ENCODE results near the gene CPA4.

Gene CPA4

DNA sequence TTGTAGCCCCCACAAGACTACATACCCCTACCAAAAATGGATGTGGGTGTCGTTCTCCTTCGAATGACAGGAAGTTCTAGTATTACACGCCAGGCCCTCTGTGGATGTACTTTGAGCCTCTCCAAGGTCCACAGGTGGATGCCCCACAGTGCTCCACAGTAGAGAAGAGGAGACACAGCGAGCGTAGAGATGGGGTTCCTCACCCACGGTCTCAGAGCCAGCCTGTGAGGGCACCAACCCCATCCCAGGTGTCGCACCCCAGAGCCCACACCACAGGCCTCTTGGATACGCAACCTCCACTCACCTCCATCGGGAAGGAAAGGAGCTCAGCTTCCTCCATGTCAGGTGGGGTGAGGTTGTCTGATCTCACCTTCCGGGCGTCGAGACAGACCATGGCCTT is 54.0 kb downstream of the CPA4 start:
- DNase-seq = no peak

DNA sequence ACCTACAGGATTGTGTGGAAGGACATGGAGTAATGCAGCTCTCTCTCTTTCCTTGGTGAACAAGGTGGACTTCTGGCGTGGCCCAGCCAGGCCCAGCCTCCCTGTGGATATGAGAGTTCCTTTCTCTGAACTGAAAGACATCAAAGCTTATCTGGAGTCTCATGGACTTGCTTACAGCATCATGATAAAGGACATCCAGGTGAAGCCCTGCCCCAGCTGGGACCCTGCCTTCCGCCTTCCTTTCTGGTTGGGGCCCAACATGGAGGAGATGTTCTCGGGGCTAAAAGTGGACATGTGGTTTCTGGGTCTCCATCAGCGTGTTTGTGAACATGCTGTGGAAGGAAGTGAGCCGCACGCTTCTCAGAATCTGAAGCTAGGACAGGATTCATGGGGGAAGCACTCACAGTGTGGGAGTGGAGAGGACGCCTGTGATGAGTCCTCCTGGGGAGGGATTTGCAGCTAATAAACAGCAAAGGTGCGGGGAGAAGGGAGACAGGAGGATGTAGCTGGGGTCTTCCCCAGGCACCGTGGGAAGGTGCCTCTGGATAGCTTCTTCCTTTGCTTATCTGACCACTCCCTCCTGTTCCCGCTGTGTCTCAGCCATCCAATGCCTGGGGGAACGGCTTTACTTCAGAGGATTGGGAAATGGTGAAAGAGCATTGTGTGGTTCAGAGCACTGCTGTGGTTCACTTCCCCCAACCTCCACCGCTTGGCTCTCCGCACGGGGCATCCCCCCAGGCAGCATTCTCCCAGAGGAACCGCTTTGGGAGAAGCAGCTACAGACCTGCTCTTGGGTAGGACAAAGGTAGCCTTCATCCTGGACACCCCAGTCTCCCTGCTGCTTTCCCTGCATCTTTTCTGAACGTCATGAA is 57.2 kb downstream of the CPA4 start:
- no peak for DNase-seq

DNA sequence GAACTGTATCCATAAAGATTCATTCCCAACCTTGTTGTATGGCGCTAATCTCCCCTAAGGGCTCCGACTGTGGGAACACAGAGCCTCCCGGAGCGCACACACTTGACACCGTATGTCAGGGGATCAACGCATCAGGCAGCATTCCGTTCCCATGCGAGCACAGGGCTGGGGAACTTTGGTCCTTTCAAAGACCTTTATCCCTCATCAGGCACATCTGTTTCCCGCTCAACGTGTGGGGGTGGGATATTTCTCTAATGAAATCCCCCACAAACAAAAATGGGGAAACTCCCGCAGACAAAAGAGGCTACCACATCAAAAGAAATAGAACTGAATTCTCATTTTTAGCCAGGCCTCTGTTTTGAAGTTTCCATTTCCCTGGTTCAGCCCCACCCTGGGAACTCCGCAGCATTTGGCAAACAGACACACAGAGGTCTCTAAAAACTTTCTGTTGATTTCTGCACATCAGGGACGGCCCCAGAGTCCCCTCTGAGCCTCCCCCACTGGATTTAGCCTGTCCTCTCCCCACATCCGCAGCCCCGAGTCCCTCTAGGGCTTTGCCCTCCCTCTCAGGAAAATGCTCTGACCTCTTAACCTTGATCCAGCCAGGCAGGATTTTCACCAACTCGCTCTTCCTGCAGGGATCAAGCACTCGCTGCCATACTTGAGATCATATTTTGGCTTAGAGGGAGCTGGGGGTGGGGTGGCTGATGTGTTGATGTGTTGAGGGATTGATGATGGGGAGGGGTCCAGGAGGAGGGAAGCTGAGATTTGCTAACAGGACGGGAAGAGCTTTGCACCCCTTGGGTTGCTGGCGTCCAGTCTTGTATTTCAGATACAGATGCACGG is 58.2 kb downstream of the CPA4 start:
- no peak for DNase-seq

DNA sequence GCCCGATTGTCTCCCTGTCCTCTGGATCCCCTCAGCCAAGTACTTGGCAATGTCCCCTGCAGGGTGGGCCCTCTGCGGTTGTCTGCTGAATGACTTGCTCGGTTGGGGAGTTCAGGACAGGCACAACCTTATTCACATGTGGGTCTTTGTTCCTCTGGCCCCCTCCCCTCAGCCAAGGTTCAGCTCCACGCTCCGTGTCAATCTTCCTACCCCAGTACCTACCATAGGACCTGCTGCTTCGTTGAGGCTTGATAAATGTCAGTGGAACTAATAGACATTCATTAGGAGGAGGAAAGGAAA is 58.8 kb downstream of the CPA4 start:
- no peak for DNase-seq

DNA sequence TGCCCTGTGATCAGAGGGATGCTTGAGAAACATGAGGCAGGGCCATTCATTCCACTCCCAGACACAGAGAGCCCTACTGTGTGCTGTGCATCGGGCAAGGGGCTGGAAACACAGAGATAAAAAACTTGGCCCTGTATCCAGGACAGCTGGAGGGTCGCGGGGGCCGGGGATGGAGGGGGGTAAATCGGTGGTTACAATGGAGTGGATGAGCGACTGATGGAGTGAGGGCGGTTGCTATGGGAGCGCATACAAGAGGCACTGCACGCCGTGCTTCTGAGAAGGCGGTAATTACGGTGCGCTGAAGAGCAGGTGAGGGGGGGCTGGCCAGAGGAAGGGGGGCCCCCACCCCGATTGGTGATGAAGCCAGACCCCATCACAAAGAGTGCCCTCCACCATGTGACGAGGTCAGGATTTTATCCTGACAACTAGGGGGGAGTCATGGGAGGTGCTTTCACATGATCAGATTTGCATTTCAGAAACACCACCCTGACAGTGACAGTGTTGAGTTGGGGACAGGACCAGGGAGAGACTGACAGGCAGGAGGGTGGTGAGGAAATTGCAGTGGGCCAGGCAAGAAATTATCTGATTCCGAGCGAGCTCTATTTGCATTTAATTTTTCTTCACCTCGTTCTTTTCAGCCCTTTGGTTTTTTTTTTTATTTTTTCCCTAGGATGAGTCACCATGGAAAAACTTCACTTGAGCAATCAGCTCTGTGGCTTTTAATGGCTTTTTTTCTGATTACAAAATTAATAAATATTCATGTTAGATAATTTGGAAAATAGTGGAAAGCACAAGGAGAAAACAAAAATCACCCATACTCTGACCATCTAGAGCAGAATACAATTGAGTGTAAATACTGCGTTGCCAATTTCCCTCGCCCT is 59.5 kb downstream of the CPA4 start:
- DNase-seq = no peak

DNA sequence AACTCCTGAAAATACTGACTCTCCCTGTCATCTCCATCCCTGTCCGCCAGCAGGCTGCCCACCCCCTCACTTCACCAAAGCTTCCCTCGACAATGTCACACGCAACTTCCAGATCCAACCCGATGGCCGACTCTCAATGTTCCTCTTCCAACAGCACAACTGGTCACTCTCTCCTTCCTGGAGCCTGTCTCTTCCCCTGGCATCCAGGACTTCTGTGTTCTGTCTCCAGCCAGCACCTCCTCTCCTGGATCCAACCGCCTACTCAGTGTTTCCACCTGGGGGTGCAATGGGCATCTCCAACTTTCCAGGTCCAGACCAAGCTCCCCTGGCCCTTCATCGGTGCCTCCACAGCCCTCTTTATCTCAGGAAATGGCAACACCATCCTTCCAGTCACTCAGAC is 60.2 kb downstream of the CPA4 start:
- no peak for DNase-seq

DNA sequence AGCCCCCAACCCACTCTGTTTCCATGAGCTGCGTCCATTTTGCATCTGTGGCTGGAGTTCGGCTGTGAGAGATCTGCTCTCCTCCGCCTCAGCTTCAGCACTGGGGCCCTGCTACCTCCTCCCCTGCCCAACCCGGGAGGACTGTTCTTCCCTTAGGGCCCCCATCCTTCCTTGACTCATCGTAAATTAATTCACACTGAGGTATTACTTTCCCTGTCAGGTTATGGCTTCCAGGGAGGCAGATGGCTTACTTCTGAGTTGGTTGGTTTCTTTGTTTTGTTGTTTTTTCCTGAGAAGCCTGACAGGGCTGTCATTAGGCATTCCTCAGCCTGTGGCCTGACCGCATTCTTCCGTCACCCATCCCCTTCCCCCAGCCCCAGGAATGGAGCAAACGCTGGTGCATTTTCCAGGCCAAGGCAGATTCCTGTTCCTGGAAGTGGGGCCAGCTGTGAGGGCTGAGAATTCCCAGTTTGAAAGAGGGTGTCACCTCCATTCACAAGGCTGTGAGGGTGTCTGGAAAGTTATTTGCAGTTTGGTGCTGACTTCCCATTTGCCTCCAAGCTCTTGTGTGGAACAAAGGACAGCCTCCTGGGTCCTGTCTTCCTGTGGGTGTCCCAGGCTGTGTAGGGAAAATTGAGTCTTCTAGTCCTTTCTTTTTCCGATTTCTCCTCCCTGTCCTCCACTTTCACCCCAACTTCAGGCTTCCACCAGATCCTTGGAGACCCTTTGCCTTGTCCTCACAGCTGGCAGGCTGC is 63.3 kb downstream of the CPA4 start:
- DNase-seq = peak in 1 of 2 experiments; percentile 4

DNA sequence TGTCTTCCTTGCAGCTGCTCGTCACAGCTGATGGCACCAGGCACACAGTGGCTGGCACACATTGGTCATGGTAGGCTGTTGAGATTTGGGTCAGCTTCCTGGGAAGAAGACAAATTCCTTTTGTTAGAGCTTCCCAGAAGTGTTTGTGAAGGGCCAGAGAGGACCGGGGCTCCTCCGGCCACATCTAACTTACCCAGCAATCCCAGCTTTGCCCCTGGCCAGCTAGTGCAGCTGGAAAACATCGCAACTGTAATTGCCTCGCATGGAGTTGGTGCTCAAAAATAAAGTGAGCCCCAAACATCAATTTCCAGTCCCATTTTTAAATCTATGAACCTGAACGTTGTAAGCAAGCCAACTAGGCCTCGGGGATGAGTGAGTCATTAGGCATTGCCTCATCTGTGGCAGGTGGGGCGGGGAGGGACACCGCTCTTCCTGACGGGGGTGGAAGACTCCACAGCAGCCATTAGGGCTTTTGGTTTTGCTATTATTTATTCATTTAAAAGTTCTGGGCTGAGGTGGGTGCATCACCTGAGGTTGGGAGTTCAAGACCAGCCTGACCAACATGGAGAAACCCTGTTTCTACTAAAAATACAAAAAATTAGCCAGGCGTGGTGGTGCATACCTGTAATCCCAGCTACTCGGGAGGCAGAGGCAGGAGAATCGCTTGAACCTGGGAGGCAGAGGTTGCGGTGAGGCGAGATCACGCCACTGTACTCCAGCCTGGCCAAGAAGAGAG is 64.1 kb downstream of the CPA4 start:
- peak in 1 of 2 experiments; percentile 29 for DNase-seq

DNA sequence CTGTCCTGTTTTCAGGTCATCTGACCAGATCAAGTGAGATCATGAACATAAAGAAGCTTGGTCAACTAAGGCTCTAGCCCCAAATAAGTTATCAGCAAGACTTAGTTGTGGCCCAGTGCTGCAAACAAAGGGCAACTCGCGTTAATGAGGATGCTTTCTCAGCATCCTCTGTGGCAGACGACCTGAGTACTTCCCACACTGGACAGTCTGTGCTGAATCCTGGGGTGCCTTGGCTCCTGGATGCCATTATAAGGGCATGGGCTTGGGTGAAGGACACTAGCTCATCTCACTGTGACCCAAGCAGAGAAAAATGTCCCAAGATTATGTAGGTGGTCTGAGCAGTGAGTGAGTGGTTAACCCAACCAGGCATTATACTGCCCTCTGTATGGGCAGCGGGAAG is 65.5 kb downstream of the CPA4 start:
- no peak for DNase-seq

DNA sequence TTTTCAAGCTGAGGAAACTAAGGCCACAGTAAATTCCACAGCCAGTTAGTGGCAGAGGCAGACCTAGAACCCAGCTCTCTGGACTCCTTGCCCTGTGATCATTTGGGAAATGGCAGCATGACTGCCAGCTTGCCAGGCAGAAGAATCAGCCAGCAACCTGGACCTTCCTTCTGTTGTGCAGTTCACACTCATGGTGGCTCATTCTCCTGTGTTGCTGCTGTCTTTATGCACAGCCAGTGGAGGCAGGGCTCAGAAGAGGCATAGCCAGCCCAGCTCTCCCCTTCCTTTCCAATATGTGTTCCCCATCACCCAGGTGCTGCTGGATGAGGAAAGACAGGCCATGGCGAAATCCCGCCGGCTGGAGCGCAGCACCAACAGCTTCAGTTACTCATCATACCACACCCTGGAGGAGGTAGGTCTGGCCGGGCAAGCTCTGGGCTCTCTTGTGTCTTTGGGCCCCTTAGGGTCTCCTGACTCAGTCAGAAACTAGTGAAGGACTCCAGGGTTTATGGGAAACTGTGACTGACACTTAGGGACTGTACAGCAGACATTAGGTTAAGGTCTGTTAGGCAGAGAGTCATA is 66.4 kb downstream of the CPA4 start:
- no peak for DNase-seq

DNA sequence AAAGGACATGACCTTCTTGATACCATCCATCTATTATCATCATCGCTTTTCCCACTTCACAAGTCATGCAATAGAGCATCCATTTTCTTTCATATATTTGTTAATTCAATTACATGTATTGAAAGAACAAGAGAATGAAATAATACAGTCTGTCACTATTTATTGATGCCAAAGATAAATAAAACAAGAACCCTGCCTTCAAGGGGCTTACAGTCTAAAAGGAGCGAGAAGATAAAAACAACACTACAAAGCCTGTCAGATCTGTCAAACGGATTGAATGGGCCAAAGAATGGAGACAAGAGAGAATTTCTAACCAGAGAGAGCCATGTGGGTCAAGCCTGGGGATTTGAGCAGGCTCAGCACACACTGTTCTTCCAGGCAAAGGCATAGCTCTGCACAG is 67.6 kb downstream of the CPA4 start:
- no peak for DNase-seq

DNA sequence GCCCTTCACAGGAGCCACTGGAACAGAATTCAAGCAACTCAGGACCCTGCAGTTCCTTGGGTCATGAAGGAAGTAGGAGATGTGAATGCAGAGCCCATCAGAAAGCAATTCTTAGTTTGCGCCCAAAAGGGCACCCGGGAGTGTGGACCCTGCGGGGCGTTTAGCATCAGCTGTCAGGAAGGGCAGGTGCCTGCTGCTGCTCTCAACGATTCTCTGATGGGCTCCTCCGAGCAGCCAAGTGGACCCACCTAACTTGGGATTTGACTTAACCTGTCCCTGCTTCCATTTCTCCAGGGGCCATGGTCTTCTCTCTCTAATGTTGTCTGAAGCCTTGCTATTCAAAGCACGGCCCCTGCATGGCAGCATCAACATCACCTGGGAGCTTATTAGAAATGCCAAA is 68.7 kb downstream of the CPA4 start:
- DNase-seq = no peak

DNA sequence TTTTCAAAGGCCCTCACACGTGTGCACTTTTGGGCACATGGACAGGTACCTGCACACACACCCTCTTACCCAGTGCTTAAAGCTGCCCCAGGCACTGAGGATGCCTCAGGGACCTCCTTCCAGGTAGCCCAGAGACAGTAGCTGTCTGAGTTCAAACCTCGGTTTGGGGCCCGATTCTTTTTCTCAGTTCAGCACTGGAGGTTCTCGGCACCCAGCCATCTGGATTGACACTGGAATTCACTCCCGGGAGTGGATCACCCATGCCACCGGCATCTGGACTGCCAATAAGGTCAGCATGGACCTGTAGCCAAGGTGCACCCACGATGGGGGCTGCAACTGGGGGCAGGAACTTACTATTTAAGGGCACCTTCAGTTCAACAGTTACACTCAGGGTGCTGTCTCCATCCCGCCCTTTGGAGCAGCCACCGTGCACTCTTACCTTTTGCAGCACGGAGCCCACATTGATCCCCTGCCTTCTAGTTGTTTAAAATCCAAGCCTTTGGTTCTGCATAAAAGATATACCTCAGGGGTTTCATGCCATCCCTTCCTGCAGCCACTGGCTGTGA is 69.4 kb downstream of the CPA4 start:
- no peak for DNase-seq

DNA sequence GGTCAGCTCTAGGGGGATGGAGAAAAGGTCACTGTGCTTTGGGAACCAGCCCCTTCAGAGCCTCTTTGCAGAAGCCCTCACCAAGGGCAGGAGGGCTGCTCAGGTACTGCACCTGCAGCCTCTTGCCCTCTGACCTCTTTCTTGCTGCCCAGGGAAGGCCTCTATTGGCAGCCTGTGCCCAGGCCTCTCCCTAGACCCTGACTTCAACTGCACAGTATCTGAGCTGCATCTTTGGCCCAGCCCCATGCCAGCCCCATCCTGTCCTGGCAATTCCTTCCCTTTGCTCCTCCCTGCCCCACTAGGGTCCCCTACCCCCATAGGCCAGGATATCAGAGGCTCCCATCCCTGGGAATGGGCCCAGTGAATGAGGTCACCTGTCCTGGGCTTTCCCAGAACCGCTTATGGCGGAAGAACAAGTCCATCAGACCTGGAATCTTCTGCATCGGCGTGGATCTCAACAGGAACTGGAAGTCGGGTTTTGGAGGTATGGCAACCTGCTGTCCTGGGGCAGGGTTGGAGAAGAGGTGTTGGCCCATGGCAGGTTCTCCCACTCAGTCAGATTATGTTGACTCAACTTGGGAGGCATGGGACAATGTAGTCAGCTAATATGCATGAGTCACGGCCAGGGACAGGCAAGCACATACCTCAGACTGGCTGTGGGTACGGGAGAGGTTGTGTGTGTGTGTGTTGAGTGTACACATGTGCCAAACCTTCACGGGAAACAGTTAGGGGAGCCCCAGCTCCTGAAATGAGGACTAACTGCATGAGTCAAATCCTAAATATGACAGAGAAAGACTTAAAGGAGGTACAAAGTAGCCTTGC is 70.3 kb downstream of the CPA4 start:
- DNase-seq = peak in 1 of 2 experiments; percentile 1

DNA sequence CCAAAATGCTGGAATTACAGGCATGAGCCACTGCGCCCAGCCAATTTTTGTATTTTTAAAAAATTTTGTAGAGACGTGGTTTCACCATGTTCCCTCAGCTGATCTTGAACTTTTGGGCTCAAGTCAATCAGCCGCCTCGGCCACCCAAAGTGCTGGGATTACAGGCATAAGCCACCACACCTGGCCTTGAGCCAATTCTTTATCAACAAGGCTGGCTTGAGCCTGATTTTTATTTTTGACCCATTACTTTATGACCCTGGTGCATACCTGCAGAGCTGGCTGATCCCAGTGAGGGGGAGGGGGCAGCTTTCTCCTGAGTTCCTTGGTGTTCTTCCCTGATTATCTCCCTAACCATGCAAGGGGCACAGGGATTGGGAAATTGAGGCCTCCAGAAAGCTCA is 71.5 kb downstream of the CPA4 start:
- DNase-seq = no peak

DNA sequence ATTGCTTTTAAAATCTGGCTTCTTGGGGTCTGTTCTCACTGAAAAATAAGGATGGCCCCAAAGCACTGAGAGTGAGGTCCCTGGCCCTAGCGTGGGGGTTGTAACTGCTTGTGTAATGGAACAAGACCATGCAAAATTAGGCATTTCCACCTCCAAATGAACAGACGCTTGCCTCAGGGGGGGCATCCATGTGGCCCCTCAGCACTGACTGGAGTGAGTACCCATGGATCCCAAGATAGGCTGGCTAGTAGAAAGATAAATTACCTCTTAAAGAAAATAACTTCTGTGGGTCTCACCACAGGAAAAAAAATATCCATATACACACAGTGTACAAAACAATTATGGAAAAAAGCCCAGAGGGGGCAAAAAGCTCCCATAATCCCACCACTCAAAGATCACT is 72.1 kb downstream of the CPA4 start:
- no peak for DNase-seq

DNA sequence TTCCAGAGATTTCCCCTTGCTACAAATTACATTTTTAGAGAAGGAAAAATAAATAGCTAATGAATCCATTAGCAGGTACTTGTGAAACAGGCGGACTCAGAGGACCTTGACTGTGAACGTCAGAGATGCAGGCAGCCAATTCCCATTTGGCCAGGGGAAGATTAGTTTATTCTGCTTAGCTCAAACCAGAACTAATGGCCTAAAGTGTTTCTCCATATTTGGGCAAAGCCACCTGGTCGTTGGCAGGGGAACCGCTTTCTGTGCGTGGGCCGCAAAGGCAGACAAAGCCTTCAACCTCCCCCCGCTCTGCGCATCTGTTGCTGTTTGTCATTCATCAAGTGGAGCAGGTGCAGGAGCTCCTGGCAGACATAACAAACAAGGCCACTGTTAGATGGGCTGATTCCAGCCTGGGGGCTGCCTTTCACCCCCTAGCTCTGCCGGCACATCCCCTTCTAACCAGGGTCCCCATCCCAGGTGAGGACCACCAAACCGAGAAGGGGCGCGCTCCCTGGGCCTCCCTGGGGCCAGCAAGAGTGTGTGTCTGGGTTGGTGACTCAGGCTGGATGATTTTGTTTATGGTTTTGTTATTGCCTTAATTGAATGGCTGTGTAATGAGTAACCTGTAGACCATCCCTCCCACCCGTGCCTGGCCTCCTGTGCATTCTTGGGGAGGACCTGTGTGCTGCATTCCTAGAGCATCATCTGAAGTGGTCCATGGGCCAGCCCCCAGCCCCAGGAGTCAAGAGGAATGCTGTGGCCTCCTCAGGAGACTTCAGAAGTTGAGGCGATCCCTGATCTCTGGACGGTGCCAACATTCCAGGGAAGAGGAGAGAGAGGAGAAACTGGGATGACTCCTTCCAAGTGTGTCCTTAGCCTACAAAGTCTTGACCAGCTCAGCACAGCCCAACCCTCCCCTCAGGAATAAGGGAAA is 72.8 kb downstream of the CPA4 start:
- DNase-seq = peak; percentile 76 to 89

DNA sequence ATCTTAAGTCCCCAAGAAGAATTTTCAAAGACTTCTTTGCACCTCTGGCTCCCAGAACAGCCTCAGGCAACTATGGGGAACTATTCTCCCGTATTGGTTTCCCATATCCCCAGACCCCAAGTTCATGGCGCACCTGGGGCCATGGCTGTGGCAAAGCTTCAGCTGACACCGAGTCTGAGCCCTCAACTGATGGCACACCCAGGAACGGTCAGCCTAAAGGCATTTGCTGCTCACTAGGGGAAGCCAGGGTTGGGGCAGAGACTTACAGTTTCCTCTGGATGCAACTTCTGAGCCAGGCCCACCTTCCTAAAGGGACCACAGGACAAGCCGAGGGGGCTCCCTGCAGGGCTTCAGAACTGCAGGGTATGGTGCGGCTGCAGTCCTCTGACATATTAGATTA is 73.6 kb downstream of the CPA4 start:
- DNase-seq = no peak

All from NCI-H446 (cell line).